Stimulated activated CD4-positive, alpha-beta T cell treated with anti-CD3 and anti-CD28 coated beads, TNF-alpha, amount 100 ng/mL, for 24 hours (primary cell): Measurements from ENCODE around the gene DNHD1.

Experiments used
- DNase-seq, 3 experiments: peaks; one replicate each; pipeline ENCODE4 v3.0.0-alpha.2; 2020; ENCODE audit warnings: low read depth in 3 of 3

Gene DNHD1

GRCh38 chr11:6530848-6531247 is 33.8 kb downstream of the DNHD1 start:
- no peak for DNase-seq

GRCh38 chr11:6531267-6531752 is 34.2 kb downstream of the DNHD1 start:
- DNase-seq, result no peak

GRCh38 chr11:6538456-6538855 is 41.4 kb downstream of the DNHD1 start:
- DNase-seq, result no peak

- no peak for DNase-seq
These were observed 41.9 kb downstream of the DNHD1 start for GRCh38 chr11:6538945-6539344.

GRCh38 chr11:6539748-6540268 is 42.7 kb downstream of the DNHD1 start:
- no peak for DNase-seq

- no peak for DNase-seq
These were observed 44.3 kb downstream of the DNHD1 start for GRCh38 chr11:6541356-6541755.

- no peak for DNase-seq
These were observed 45.6 kb downstream of the DNHD1 start for GRCh38 chr11:6542727-6543126.

GRCh38 chr11:6544921-6545850 is 48.1 kb downstream of the DNHD1 start:
- DNase-seq, result no peak

GRCh38 chr11:6545917-6546605 is 49.0 kb downstream of the DNHD1 start:
- DNase-seq, result no peak

- no peak for DNase-seq
These were observed 49.7 kb downstream of the DNHD1 start for GRCh38 chr11:6546735-6547134.

- DNase-seq, result no peak
These were observed 50.1 kb downstream of the DNHD1 start for GRCh38 chr11:6547177-6547576.

- no peak for DNase-seq
These were observed 51.0 kb downstream of the DNHD1 start for GRCh38 chr11:6548121-6548520.

GRCh38 chr11:6548641-6549040 is 51.6 kb downstream of the DNHD1 start:
- DNase-seq, result no peak

GRCh38 chr11:6553634-6554033 is 56.6 kb downstream of the DNHD1 start:
- DNase-seq, result no peak

GRCh38 chr11:6554828-6555706 is 58.0 kb downstream of the DNHD1 start:
- DNase-seq, result no peak

GRCh38 chr11:6556139-6556949 is 59.3 kb downstream of the DNHD1 start:
- no peak for DNase-seq

- no peak for DNase-seq
These were observed 60.0 kb downstream of the DNHD1 start for GRCh38 chr11:6557063-6557462.

- DNase-seq, result no peak
These were observed 60.9 kb downstream of the DNHD1 start for GRCh38 chr11:6557761-6558674.

- DNase-seq, result no peak
These were observed 62.3 kb downstream of the DNHD1 start for GRCh38 chr11:6559369-6559768.

- no peak for DNase-seq
These were observed 64.2 kb downstream of the DNHD1 start for GRCh38 chr11:6561288-6561687.
